Tibial nerve (tissue), 4 donors: ENCODE measurements around the gene CEP95.

Experiments used
- EP300 ChIP-seq, 2 donors: sonication (generic); formaldehyde crosslinking; IDR thresholded peaks; one replicate each; pipeline ENCODE4 v1.6.1; 2017; ENCODE audit warnings: antibody characterized with exemption in 2 of 2, mild to moderate bottlenecking in 1 of 2
- TF ChIP-seq, protein P1 (sequence below), 5 experiments: fragments of 200-600 bp in 3 of 5; fragments of 450-650 bp in 2 of 5; sonication (generic) in 3 of 5; IDR thresholded peaks; one replicate each; pipeline ENCODE4 v1.5.1; 2016 to 2019; ENCODE audit warnings: antibody characterized with exemption in 5 of 5, mild to moderate bottlenecking in 3 of 5, moderate library complexity in 2 of 5

DNA sequence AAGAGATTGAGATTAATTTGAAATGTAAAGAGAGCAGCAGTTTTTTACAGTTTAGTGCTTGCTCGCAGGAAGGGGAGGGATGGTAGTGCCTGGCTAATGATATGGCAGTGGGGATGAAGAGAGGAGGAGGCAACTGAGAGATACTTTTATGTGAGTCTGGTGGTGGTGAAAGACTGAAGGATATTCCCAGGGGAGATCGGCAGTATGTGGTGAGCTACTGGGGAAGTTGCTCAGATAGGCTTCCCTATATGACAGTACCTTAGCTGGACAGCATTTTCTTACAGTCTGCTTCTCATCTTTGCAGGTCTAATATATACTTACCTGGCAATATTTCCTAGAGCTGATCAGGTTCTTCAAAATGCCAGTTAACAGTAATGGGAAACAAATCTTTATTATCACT is 8.6 kb downstream of the CEP95 start:
- TF ChIP-seq EP300 (IDR thresholded peaks at IDR 0.05), result no peak
- TF ChIP-seq, protein P1, sequence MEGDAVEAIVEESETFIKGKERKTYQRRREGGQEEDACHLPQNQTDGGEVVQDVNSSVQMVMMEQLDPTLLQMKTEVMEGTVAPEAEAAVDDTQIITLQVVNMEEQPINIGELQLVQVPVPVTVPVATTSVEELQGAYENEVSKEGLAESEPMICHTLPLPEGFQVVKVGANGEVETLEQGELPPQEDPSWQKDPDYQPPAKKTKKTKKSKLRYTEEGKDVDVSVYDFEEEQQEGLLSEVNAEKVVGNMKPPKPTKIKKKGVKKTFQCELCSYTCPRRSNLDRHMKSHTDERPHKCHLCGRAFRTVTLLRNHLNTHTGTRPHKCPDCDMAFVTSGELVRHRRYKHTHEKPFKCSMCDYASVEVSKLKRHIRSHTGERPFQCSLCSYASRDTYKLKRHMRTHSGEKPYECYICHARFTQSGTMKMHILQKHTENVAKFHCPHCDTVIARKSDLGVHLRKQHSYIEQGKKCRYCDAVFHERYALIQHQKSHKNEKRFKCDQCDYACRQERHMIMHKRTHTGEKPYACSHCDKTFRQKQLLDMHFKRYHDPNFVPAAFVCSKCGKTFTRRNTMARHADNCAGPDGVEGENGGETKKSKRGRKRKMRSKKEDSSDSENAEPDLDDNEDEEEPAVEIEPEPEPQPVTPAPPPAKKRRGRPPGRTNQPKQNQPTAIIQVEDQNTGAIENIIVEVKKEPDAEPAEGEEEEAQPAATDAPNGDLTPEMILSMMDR (IDR thresholded peaks at IDR 0.05), result no peak
